Osteocyte (in vitro differentiated cells): ENCODE measurements around the gene ELF2. TPM values are rescaled to one million over a fixed set of nuclear protein-coding genes. Genes with fewer than 3 reads are reported as not detected.

Source experiments
- DNase-seq: peaks from one replicate; pipeline ENCODE4 v3.0.0; 2021; ENCODE audit warnings: mixed read lengths; ENCODE audit not compliant: unreplicated experiment; ENCODE audit errors: extremely low spot score
- H3K27ac Mint-ChIP-seq: one replicate; pipeline ENCODE4 v1.8.0; 2021; ENCODE audit warnings: mild to moderate bottlenecking, mixed read lengths; ENCODE audit not compliant: unreplicated experiment
- H3K27me3 Mint-ChIP-seq: one replicate; pipeline ENCODE4 v1.8.0; 2021; ENCODE audit warnings: mixed read lengths; ENCODE audit not compliant: unreplicated experiment
- H3K36me3 Mint-ChIP-seq: one replicate; pipeline ENCODE4 v1.8.0; 2021; ENCODE audit warnings: mixed read lengths; ENCODE audit not compliant: unreplicated experiment
- H3K4me1 Mint-ChIP-seq: one replicate; pipeline ENCODE4 v1.8.0; 2021; ENCODE audit warnings: mixed read lengths; ENCODE audit not compliant: unreplicated experiment
- H3K4me3 Mint-ChIP-seq: one replicate; pipeline ENCODE4 v1.8.0; 2021; ENCODE audit warnings: mild to moderate bottlenecking, moderate library complexity, mixed read lengths; ENCODE audit not compliant: unreplicated experiment
- H3K9me3 Mint-ChIP-seq: one replicate; pipeline ENCODE4 v1.8.0; 2021; ENCODE audit warnings: mixed read lengths; ENCODE audit not compliant: unreplicated experiment
- CTCF ChIP-seq: fragments of 200-600 bp; sonication (generic); IDR thresholded peaks from 2 replicates; pipeline ENCODE4 v1.5.0; 2021; ENCODE audit warnings: antibody characterized with exemption, mild to moderate bottlenecking, moderate library complexity
- total RNA-seq: library from RNA; stranded (reverse); gene quantifications from 2 replicates; pipeline ENCODE4 v1.2.1, GENCODE V29; 2021

The ELF2 gene
- total RNA-seq, 1 donor from 2014 or later, result 47.6 TPM

- no peaks in the 10 kb centered on the region for H3K9me3 Mint-ChIP-seq
- no peaks in the 10 kb centered on the region for H3K27me3 Mint-ChIP-seq
- no peak overlapping the region for H3K27ac Mint-ChIP-seq
- peaks cover 3% of the 10 kb centered on the region for H3K36me3 Mint-ChIP-seq
- no peaks in the 10 kb centered on the region for H3K4me1 Mint-ChIP-seq
- no peak for DNase-seq
- TF ChIP-seq CTCF, result no peak
- H3K4me3 Mint-ChIP-seq, result no peak overlapping the region
These were observed 84.7 kb downstream of the ELF2 start for GRCh38 chr4:139092271-139092670.

GRCh38 chr4:139085141-139085540 is 91.9 kb downstream of the ELF2 start:
- Mint-ChIP-seq H3K36me3 (no peaks in the 10 kb centered on the region), H3K9me3 (no peaks in the 10 kb centered on the region), H3K27ac (peak overlapping the region; percentile 90), H3K4me1 (peaks cover 31% of the 10 kb centered on the region), H3K27me3 (no peaks in the 10 kb centered on the region), H3K4me3 (peak overlapping the region; percentile 99)
- DNase-seq, result no peak
- TF ChIP-seq CTCF, result peak; percentile 52

- no peaks in the 10 kb centered on the region for H3K36me3 Mint-ChIP-seq
- H3K4me3 Mint-ChIP-seq, result peak overlapping the region; percentile 99
- H3K9me3 Mint-ChIP-seq, result no peaks in the 10 kb centered on the region
- H3K27me3 Mint-ChIP-seq, result no peaks in the 10 kb centered on the region
- no peak for TF ChIP-seq CTCF
- peak overlapping the region; percentile 90 for H3K27ac Mint-ChIP-seq
- peaks cover 31% of the 10 kb centered on the region for H3K4me1 Mint-ChIP-seq
- no peak for DNase-seq
These were observed 92.3 kb downstream of the ELF2 start for GRCh38 chr4:139084804-139085093.

GRCh38 chr4:139083956-139084803 is 92.8 kb downstream of the ELF2 start:
- DNase-seq, result peak; percentile 95
- Mint-ChIP-seq H3K27ac (peak overlapping the region; percentile 99), H3K27me3 (no peaks in the 10 kb centered on the region), H3K4me3 (peak overlapping the region; percentile 99), H3K4me1 (peaks cover 31% of the 10 kb centered on the region), H3K36me3 (no peaks in the 10 kb centered on the region), H3K9me3 (no peaks in the 10 kb centered on the region)
- TF ChIP-seq CTCF, result peak; percentile 53

- H3K36me3 Mint-ChIP-seq, result no peaks in the 10 kb centered on the region
- peaks cover 31% of the 10 kb centered on the region for H3K4me1 Mint-ChIP-seq
- H3K4me3 Mint-ChIP-seq, result peak overlapping the region; percentile 99
- no peak for TF ChIP-seq CTCF
- no peaks in the 10 kb centered on the region for H3K27me3 Mint-ChIP-seq
- peak; percentile 85 for DNase-seq
- peak overlapping the region; percentile 99 for H3K27ac Mint-ChIP-seq
- no peaks in the 10 kb centered on the region for H3K9me3 Mint-ChIP-seq
These were observed 93.4 kb downstream of the ELF2 start for GRCh38 chr4:139083607-139083955.
